Astrocyte (in vitro differentiated cells and primary cell): ENCODE measurements around the gene SLC25A36.
"Not testable (repeated sequence)": the region's sequence is repeated elsewhere in the genome, so short reads cannot be mapped to it uniquely, and the experiment has no call there.

ENCODE experiments used
- CTCF ChIP-seq: IDR thresholded peaks from 2 replicates; pipeline ENCODE4 v1.5.1; 2011; ENCODE audit warnings: low read depth, mild to moderate bottlenecking, inconsistent platforms, low read length, moderate library complexity; ENCODE audit not compliant: insufficient read depth
- EZH2 ChIP-seq: IDR thresholded peaks from 2 replicates; pipeline ENCODE4 v1.6.1; 2012; ENCODE audit warnings: mild to moderate bottlenecking, low read length, inconsistent platforms; ENCODE audit not compliant: insufficient read depth

DNA sequence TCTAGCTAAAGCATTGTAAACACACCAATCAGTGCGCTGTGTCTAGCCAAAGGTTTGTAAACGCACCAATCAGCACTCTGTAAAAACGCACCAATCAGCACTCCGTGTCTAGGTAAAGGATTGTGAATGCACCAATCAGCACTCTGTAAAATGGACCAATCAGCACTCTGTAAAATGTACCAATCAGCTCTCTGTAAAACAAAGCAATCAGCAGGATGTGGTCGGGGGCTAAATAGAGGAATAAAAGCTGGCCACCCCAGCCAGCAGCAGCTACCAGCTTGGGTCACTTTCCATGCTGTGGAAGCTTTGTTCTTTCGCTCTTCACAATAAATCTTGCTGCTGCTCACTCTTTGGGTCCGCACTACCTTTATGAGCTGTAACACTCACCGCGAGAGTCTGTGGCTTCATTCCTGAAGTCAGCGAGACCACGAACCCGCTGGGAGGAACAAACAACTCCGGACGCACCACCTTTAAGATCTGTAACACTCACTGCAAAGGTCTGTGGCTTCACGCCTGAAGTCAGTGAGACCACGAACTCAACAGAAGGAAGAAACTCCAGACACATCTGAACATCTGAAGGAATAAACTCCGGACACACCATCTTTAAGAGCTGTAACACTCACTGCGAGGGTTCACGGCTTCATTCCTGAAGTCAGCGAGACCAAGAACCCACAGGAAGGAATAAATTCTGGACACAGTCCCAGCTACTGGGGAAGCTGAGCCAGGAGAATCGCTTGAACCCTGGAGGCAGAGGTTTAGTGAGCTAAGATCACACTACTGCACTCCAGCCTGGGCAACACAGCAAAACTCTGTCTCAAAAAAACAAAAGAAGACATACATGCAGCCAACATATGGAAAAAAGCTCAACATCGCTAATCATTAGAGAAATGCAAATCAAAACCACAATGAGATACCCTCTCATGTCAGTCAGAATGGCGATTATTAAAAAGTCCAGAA, 76.0 kb downstream of the SLC25A36 start:
- not testable (repeated sequence) for TF ChIP-seq EZH2, CTCF
